HTR-8/SVneo (cell line): ENCODE data around the gene COLGALT1.
"Not testable (repeated sequence)": the region's sequence is repeated elsewhere in the genome, so short reads cannot be mapped to it uniquely, and the experiment has no call there.

ENCODE experiments used
- DNase-seq: peaks from one replicate; pipeline ENCODE4 v3.0.0; 2011; ENCODE audit warnings: low spot score, mixed read lengths; ENCODE audit not compliant: insufficient read length
- FAIRE-seq: peaks from 2 replicates; lab custom pipeline; 2011; peaks lifted over from hg19 to GRCh38; lab: Jason Lieb, UNC

Gene COLGALT1

GRCh38 chr19:17532116-17532515, 23.3 kb upstream of the COLGALT1 start:
- FAIRE-seq, result no peak
- no peak for DNase-seq

GRCh38 chr19:17532557-17532956, 22.9 kb upstream of the COLGALT1 start:
- DNase-seq, result no peak
- no peak for FAIRE-seq

GRCh38 chr19:17534767-17535166, 20.7 kb upstream of the COLGALT1 start:
- FAIRE-seq (no peak), DNase-seq (no peak)

DNA sequence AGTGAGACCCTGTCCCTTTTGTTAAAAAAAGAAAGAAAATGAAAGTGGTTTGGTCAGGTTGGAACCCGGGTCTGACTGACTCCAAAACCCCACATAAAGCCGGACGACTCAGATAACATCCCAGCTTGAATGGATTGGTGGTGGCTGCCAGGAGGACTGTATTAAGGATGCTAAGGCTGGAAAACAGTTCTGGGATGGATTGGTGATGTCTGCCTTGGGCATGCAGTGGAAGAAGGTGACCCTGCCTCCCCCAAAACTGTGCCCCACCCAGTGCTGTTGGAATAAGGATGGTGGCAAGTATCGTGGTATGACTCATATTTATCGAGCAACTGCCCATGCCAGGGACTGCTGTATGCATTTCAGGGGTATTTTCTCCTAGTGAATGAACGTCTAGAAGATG, 18.5 kb upstream of the COLGALT1 start:
- no peak for DNase-seq
- no peak for FAIRE-seq

DNA sequence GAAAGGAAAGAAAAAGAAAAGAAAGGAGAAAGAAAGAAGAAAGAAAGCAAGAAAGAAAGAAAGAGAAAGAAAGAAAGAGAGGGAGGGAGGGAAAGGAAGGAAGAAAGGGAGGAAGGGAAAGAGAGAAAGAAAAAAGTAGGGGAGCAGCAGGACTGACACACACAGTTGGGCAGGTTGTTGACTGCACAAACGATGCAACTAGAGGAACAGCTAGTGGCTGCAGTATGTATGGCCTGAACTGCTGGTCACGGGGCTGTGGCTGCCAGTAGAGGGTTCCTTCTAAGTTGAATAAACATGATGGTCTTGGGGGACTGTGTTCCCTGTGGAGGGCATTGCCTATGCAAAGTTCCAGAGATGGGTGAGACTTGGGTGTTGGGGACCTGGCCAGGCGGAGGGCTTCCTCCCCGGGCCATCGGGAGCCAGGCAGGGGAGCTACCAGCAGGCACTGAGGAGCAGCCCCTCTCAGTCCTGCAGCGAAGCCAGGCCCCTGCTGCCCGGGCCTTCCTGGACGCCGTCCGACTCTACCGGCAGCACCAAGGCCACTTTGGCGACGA, 16.7 kb upstream of the COLGALT1 start:
- FAIRE-seq, result no peak
- DNase-seq, result no peak

- FAIRE-seq, result peak; percentile 98
Observed at GRCh38 chr19:17539238-17540117, 16.0 kb upstream of the COLGALT1 start.

GRCh38 chr19:17540174-17540573, 15.3 kb upstream of the COLGALT1 start:
- FAIRE-seq, result no peak
- no peak for DNase-seq

More at GRCh38 chr19:17539238-17540117, 16.0 kb upstream of the COLGALT1 start:
- DNase-seq, result peak; percentile 95

DNA sequence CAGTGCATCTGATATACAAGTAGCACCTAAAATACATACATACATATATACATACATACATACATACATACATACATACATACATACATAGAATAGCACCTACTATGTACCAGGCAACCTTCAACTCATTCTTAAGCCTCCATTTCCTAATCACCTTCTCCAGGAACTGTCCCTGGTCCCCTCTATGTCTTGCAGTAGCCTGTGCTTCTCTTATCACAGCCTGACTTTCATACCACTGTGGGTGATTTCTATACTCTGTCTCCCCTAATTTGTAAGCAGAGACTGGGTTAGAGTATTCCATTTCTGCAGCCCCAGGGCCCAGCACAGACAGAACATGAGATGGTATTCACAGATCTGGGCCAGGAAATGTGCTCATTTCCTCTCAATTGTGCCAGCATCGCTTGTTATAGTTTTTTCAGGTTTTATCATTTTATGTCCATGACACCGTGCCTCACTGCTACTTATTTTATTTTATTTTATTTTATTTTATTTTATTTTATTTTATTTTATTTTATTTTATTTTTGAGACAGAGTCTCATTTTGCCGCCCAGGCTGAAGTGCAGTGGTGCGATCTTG, 14.2 kb upstream of the COLGALT1 start:
- DNase-seq (no peak), FAIRE-seq (no peak)

GRCh38 chr19:17542042-17542441, 13.4 kb upstream of the COLGALT1 start:
- FAIRE-seq, result no peak
- no peak for DNase-seq

- DNase-seq (no peak), FAIRE-seq (no peak)
Observed at GRCh38 chr19:17542793-17543582, 12.5 kb upstream of the COLGALT1 start.

DNA sequence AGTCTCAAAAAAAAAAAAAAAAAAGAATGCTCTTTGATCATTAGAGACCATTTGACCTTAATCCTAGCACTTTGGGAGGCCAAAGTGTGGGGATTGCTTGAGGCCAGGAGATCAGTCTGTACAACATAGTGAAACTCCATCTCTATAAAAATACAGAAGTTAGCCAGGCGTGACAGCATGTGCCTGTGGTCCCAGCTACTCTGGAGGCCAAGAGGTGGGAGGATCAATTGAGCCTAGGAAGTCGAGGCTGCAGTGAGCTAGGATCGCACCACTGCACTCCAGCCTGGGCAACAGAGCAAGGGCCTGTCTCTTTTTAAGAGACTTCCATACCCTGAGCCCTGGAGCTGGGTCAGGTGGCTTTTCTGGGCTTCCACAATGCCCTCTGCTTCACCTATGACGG, 11.5 kb upstream of the COLGALT1 start:
- DNase-seq (no peak), FAIRE-seq (no peak)

DNA sequence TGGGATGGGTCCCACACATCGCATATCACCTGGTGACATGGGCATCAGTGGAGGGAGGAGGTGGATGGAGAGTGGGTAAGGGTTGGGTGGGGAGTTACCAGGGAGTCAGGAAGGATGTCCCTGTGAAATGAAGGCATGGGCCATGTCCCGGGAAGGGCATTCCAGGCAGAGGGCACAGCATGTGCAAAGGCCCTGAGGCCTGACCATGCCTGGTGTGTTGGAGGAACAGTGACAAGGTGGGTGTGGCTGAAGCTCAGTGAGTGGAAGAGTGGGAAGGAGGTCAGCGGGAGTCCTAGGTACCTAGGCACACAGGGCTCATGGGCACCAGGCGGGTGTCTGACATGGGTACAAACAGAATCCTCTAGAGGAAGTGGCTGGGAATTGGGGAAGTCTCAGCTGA, 11.0 kb upstream of the COLGALT1 start:
- no peak for DNase-seq
- FAIRE-seq, result peak; percentile 4

DNA sequence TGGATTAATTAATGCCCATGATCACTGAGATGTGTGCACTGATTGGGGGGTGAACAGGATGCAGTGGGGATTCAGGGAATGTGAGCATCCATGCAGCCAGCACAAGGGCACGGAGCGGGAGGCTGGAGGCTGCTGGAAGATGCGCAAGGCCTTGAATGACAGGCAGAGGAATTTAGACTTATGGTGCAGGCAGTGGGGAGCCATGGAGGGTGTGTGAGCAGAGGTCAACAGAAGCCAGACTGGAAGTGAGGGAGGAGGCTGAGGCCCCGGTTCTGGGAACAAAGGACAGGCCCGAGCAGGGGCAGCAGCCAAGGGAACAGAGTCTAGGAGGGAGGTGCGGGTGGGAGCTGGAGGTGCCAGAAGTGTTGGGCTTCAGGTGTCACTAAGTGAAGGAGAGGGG, 7.3 kb upstream of the COLGALT1 start:
- DNase-seq, result no peak
- FAIRE-seq, result no peak

- FAIRE-seq (no peak), DNase-seq (no peak)
Observed at GRCh38 chr19:17549085-17549740, 6.2 kb upstream of the COLGALT1 start.

DNA sequence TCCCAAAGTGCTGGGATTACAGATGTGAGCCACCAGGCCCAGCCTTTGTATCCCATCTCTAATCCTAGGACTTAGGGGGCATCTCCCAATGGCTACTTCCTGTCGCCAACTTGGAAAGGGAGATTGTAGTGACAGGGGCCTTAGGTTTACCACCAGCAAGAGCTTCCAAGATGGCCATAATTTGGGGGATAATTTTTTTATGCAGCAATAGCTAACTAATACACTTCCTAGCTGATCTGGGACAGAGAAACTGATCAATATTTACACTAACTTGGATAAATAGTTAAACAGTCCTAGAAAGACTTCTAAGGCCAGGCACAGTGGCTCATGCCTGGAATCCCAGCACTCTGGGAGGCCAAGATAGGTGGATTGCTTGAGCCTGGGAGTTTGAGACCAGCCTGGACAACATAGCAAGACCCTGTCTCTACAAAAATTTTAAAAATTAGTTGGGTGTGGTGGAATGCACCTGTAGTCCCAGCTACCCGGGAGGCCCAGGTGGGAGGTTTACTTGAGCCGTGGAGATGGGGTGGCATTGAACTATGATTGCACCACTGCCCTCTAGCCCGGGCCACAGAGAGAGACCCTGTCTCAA, 5.3 kb upstream of the COLGALT1 start:
- FAIRE-seq (no peak), DNase-seq (no peak)

DNA sequence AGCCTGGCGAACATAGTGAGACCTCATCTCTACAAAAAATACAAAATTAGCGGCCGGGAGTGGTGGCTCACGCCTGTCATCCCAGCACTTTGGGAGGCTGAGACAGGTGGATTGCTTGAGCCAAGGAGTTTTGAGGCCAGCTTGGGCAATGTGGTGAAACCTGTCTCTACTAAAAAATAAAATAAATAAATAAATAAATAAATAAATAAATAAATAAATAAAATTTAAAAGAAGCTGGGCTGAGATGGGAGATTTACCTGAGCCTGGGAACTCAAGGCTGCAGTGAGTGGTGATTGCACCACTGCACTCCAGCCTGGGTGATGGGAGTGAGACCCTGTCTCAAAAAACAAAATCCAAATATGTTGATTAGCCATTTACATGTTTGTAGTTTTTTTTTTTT, 2.7 kb upstream of the COLGALT1 start:
- not testable (repeated sequence) for FAIRE-seq, DNase-seq

- DNase-seq (peak; percentile 79), FAIRE-seq (peak; percentile 68)
Observed at GRCh38 chr19:17553256-17553655, 2.2 kb upstream of the COLGALT1 start.

DNA sequence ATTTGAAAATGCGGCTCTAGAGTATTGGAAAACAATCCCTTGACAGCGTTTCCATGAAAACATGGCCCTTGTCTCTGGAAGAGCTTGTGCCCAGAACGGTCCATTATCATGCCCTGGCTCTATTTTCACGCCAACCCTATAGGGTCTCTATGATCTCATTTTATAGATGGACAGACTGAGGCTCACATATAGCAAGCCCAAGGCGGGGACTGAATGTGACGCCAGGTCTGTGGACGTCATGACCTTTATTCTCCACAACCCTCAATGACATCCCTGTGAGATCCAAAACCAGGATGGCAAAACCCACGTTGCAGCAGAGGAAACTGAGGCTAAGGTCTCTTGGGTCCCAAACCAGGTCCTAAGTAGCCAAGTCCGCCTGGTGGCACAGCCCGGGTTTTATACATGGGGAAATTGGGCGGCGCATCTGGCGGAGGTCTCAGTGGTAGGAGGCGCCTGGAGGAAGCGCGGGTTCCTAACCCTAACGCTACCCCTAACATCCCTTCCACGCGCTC, 425 bp upstream of the COLGALT1 start:
- DNase-seq (no peak), FAIRE-seq (no peak)
